Neuronal stem cell (in vitro differentiated cells): ENCODE results near the gene NAT8L.

Experiments used
- DNase-seq: peaks from one replicate; pipeline ENCODE4 v3.0.0-alpha.2; 2013; ENCODE audit warnings: low spot score
- H2AFZ ChIP-seq: one replicate; pipeline ENCODE4 v1.6.1; 2013; ENCODE audit warnings: mild to moderate bottlenecking, low read length, inconsistent platforms
- H2AK5ac ChIP-seq: 2 replicates; pipeline ENCODE4 v1.6.1; 2013; ENCODE audit warnings: low read depth, mild to moderate bottlenecking, inconsistent platforms, low read length, moderate library complexity, mixed read lengths
- H2BK120ac ChIP-seq: 2 replicates; pipeline ENCODE4 v1.6.1; 2013; ENCODE audit warnings: low read depth, mild to moderate bottlenecking, inconsistent platforms, low read length, moderate library complexity, mixed read lengths
- H2BK12ac ChIP-seq: one replicate; pipeline ENCODE4 v1.6.1; 2013; ENCODE audit warnings: low read length, inconsistent platforms
- H2BK15ac ChIP-seq: 2 replicates; pipeline ENCODE4 v1.6.1; 2013; ENCODE audit warnings: mild to moderate bottlenecking, low read length, inconsistent platforms, mixed read lengths
- H2BK5ac ChIP-seq: one replicate; pipeline ENCODE4 v1.6.1; 2013; ENCODE audit warnings: inconsistent platforms, mild to moderate bottlenecking, low read length, moderate library complexity
- H3K14ac ChIP-seq: one replicate; pipeline ENCODE4 v1.6.1; 2013; ENCODE audit warnings: low read length, inconsistent platforms
- H3K18ac ChIP-seq: 2 replicates; pipeline ENCODE4 v1.6.1; 2013; ENCODE audit warnings: low read length, inconsistent platforms
- H3K23ac ChIP-seq: 2 replicates; pipeline ENCODE4 v1.6.1; 2013; ENCODE audit warnings: low read depth, mild to moderate bottlenecking, mixed read lengths, low read length, inconsistent platforms; ENCODE audit not compliant: poor library complexity
- H3K27ac ChIP-seq: replicated peaks from 3 replicates; pipeline ENCODE4 v1.5.1; 2013; ENCODE audit warnings: low read length, inconsistent platforms
- H3K27me3 ChIP-seq, 3 experiments: 2 replicates each; pipeline ENCODE4 v1.6.1; 2013; ENCODE audit warnings: low read length in 3 of 3, mild to moderate bottlenecking in 2 of 3, inconsistent platforms in 1 of 3, low read depth in 1 of 3, mixed read lengths in 1 of 3, moderate library complexity in 1 of 3; ENCODE audit not compliant: control insufficient read depth in 3 of 3, insufficient read depth in 3 of 3
- H3K36me3 ChIP-seq, 2 donors: replicated peaks in 1 of 2; 2 replicates each; pipeline ENCODE4 v1.6.1; 2013; ENCODE audit warnings: low read length in 2 of 2; ENCODE audit not compliant: control insufficient read depth in 2 of 2, insufficient read depth in 2 of 2
- H3K4ac ChIP-seq: 2 replicates; pipeline ENCODE4 v1.6.1; 2013; ENCODE audit warnings: inconsistent platforms, mild to moderate bottlenecking, low read length, moderate library complexity
- H3K4me1 ChIP-seq, 2 donors: 1 replicate in 1 of 2; 2 replicates in 1 of 2; pipeline ENCODE4 v1.6.1; 2013; ENCODE audit warnings: low read length in 2 of 2, low read depth in 1 of 2; ENCODE audit not compliant: control insufficient read depth in 2 of 2, insufficient read depth in 1 of 2
- H3K4me2 ChIP-seq: one replicate; pipeline ENCODE4 v1.6.1; 2013; ENCODE audit warnings: mild to moderate bottlenecking, low read length, inconsistent platforms; ENCODE audit not compliant: insufficient read depth, poor library complexity, severe bottlenecking
- H3K4me3 ChIP-seq, 2 donors: 2 replicates each; pipeline ENCODE4 v1.5.1; 2013; ENCODE audit warnings: low read length in 2 of 2, mild to moderate bottlenecking in 2 of 2, inconsistent platforms in 1 of 2, moderate library complexity in 1 of 2
- H3K79me1 ChIP-seq: one replicate; pipeline ENCODE4 v1.6.1; 2013; ENCODE audit warnings: low read depth, mild to moderate bottlenecking, inconsistent platforms, low read length, moderate library complexity
- H3K9ac ChIP-seq: one replicate; pipeline ENCODE4 v1.6.1; 2013; ENCODE audit warnings: mild to moderate bottlenecking, low read depth, low read length, inconsistent platforms; ENCODE audit not compliant: poor library complexity
- H3K9me3 ChIP-seq, 2 donors: replicated peaks in 1 of 2; 2 replicates each; pipeline versions ENCODE3 to v1.6.1; 2013; ENCODE audit warnings: low read length in 2 of 2, mild to moderate bottlenecking in 2 of 2, inconsistent platforms in 1 of 2, low read depth in 1 of 2, mixed read lengths in 1 of 2, moderate library complexity in 1 of 2; ENCODE audit not compliant: control insufficient read depth in 2 of 2, insufficient read depth in 1 of 2
- H4K8ac ChIP-seq: one replicate; pipeline ENCODE4 v1.6.1; 2013; ENCODE audit warnings: low read depth, mild to moderate bottlenecking, inconsistent platforms, low read length, moderate library complexity
- H4K91ac ChIP-seq: one replicate; pipeline ENCODE4 v1.6.1; 2013; ENCODE audit warnings: low read length, low read depth, mild to moderate bottlenecking, inconsistent platforms; ENCODE audit not compliant: poor library complexity
- WGBS, 2 donors: extraction: QIAGEN DNeasy Blood & Tissue Kit; methylation state at CpG; one replicate each; pipeline ENCODE4 v1.1.7; 2013; ENCODE audit warnings: missing lambda C conversion rate in 2 of 2, mixed read lengths in 1 of 2; ENCODE audit not compliant: insufficient read length in 2 of 2, insufficient replicate concordance in 1 of 2; ENCODE audit errors: extremely low coverage in 2 of 2; 5-methylcytosine and 5-hydroxymethylcytosine counted together

NAT8L gene

DNA sequence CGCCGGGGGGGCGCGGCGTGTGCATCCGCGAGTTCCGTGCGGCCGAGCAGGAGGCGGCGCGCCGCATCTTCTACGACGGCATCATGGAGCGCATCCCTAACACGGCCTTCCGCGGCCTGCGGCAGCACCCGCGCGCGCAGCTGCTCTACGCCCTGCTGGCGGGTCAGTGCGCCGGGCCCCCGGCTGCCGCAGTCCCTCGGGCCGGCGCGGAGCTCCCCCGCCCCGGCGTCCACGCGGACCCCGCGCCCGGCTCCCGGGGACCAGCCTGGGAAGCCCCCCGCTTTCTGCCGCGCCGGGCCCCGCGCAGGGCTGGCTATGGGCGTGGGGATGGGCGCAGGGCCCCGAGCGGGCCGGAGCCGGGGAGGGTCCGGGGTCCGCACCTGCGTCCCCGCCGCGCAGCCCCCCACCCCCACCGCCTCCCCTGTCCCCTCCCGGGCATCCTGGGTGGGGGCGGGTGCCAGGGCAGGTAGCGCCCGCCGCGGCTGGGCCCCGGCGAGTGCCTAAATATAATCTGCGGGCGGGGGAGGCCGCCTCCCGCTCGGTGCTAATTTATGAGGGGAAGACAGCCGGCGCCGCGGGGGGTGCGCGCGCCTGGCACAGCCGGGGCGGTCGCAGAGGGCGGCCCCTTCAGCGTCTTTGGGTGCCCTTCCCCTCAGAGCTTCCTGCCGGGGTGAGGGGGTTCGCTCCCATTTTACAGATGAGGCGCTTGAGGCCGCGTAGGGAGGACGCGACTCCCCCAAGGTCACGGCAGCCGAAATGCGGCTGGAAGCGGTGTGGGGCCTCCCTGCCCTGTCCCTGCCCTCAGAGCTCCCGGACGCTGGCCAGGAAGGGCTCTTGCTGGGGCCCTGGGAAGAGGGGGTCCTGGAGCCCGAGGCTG, 837 bp downstream of the NAT8L start:
- DNase-seq, result no peak
- H3K4me1 ChIP-seq, result peaks cover 1 to 24% of the 10 kb centered on the region in 2 donors
- no peak overlapping the region for H3K23ac ChIP-seq
- peaks cover 0 to 38% of the 10 kb centered on the region in 2 donors for H3K36me3 ChIP-seq
- H3K18ac ChIP-seq, result no peak overlapping the region
- peak overlapping the region; percentile 3 for H2AK5ac ChIP-seq
- H3K4me3 ChIP-seq, result peak overlapping the region; percentile 71 to 83
- no peak overlapping the region for H3K4ac ChIP-seq
- peaks cover 0 to 47% (median 12%) of the 10 kb centered on the region in 3 experiments for H3K27me3 ChIP-seq
- no peak overlapping the region for H3K14ac ChIP-seq
- no peak overlapping the region for H2BK120ac ChIP-seq
- no CpG with 5 or more reads among the region's 102 CpGs for WGBS, 2 donors
- peak overlapping the region; percentile 40 for H2AFZ ChIP-seq
- H4K91ac ChIP-seq, result no peak overlapping the region
- H2BK15ac ChIP-seq, result no peak overlapping the region
- H3K27ac ChIP-seq, result no peak overlapping the region
- H3K9me3 ChIP-seq, result no peaks in the 10 kb centered on the region
- H3K79me1 ChIP-seq, result peaks cover 7% of the 10 kb centered on the region
- no peak overlapping the region for H4K8ac ChIP-seq
- H2BK5ac ChIP-seq, result no peak overlapping the region
- no peak overlapping the region for H2BK12ac ChIP-seq
- H3K4me2 ChIP-seq, result peak overlapping the region; percentile 86
- no peak overlapping the region for H3K9ac ChIP-seq

DNA sequence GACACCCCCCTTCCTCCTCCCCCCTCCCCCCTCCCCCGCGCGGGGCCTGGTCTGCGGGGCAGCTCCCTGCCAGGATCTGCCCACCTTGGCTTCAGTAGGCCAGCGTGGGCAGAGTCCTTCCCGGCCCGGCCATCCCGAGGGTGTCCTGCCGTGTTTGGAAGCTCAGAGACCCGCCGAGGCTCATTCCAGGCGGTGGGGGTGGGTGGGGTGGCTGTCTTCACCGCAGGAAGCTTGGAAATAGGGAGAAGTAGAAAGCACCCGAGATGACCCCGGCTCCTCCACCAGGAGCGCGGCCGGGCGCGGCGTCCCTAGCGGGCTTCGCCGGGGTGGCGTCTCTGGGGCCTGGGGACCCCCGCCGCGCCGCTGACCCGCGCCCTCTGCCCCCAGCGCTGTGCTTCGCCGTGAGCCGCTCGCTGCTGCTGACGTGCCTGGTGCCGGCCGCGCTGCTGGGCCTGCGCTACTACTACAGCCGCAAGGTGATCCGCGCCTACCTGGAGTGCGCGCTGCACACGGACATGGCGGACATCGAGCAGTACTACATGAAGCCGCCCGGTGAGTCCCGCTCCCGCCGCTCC, 1.6 kb downstream of the NAT8L start:
- H3K27me3 ChIP-seq, result peaks cover 0 to 45% (median 12%) of the 10 kb centered on the region in 3 experiments
- WGBS, 2 donors, result no CpG with 5 or more reads among the region's 54 CpGs

DNA sequence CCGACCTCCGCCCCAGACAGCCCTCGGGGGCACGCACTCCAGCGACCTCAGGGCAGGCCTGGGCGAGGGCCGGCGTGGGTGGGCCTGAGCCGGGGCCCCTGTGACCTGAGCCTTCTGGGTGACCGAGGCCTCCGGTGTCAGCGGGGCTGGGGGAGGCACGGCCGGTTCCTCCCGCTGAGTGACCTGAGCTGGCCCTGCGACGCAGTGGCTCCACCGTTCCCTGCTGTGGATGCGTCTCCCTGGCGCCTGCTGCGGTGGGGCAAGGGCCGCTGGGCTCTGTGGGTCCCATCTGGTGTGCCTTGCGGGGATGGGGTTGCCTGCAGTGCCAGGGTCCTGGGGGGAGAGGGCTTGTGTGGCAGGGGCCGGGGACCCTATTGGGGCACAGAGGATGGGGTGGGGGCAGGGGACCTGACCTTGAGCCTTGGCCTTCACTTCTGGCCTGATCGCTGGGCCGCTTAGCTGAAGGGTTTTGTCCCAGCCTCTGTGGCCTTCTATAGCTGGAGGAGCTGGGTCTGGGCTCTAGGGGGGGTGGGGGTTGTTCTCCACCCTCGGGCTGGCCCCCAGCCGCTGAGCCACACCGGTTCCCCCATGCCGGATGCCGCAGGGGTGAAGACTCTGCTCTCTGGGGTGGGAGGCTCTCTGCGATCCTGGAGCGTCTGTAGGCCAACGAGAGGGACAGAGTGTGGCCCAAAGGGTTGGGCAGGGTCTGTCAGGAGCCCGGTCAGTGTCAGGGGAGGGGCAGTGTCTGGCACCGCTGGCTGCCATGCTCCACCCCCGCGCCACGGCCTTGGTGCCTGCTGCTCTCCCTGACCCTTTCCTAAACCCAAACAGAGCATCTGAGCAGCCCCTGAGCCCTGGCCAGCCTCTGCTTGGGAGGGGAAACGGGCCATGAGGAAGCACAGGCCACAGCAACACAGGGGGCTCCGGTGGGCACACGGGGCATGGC, 2.3 kb downstream of the NAT8L start:
- no peak overlapping the region for H4K91ac ChIP-seq
- H3K4ac ChIP-seq, result peak overlapping the region; percentile 23
- peak overlapping the region; percentile 4 for H3K14ac ChIP-seq
- H3K18ac ChIP-seq, result no peak overlapping the region
- no peak overlapping the region for H4K8ac ChIP-seq
- H2BK15ac ChIP-seq, result no peak overlapping the region
- peaks cover 1 to 24% of the 10 kb centered on the region in 2 donors for H3K4me1 ChIP-seq
- no peak overlapping the region for H2AFZ ChIP-seq
- H3K4me3 ChIP-seq, result peak overlapping the region; percentile 10 to 71
- H3K27me3 ChIP-seq, result peaks cover 0 to 41% (median 12%) of the 10 kb centered on the region in 3 experiments
- H3K27ac ChIP-seq, result no peak overlapping the region
- peak overlapping the region; percentile 60 for H3K9ac ChIP-seq
- no peak overlapping the region for H2BK120ac ChIP-seq
- no CpG with 5 or more reads among the region's 42 CpGs for WGBS, 2 donors
- DNase-seq, result no peak
- no peaks in the 10 kb centered on the region for H3K9me3 ChIP-seq
- H3K36me3 ChIP-seq, result peaks cover 0 to 43% of the 10 kb centered on the region in 2 donors
- peak overlapping the region; percentile 86 for H3K4me2 ChIP-seq
- H2AK5ac ChIP-seq, result peak overlapping the region; percentile 68
- peaks cover 7% of the 10 kb centered on the region for H3K79me1 ChIP-seq
- H2BK5ac ChIP-seq, result peak overlapping the region; percentile 60
- peak overlapping the region; percentile 85 for H3K23ac ChIP-seq
- no peak overlapping the region for H2BK12ac ChIP-seq

More for the DNA sequence above, 1.6 kb downstream of the NAT8L start:
- Histone ChIP-seq H3K14ac (no peak overlapping the region), H2BK12ac (no peak overlapping the region), H4K8ac (no peak overlapping the region), H3K4me1 (peaks cover 1 to 24% of the 10 kb centered on the region in 2 donors), H3K4ac (no peak overlapping the region), H3K27ac (no peak overlapping the region), H4K91ac (no peak overlapping the region), H3K4me2 (peak overlapping the region; percentile 86), H2BK15ac (no peak overlapping the region), H3K18ac (peak overlapping the region; percentile 87), H2BK120ac (no peak overlapping the region), H2BK5ac (no peak overlapping the region), H3K23ac (no peak overlapping the region), H2AK5ac (peak overlapping the region; percentile 68), H3K9me3 (no peaks in the 10 kb centered on the region), H3K79me1 (peaks cover 7% of the 10 kb centered on the region), H2AFZ (no peak overlapping the region), H3K9ac (no peak overlapping the region), H3K36me3 (peaks cover 0 to 43% of the 10 kb centered on the region in 2 donors), H3K4me3 (peak overlapping the region in 1 of 2 donors; percentile 71)
- no peak for DNase-seq
